GM23338 (cell line): ENCODE measurements around the gene CAMK2N2. TPM values are rescaled to one million over a fixed set of nuclear protein-coding genes. Genes with fewer than 3 reads are reported as not detected.

Experiments
- ATAC-seq: fragments of 200-7000 bp; cut with Tn5 transposase; 3 replicates; pipeline ENCODE4 v1.9.1; 2020
- DNase-seq: peaks from one replicate; pipeline ENCODE4 v3.0.0-alpha.2; 2015; ENCODE audit warnings: low spot score
- H2AFZ ChIP-seq: fragments of 200-600 bp; sonication (generic); 2 replicates; pipeline ENCODE4 v1.8.0; 2016; ENCODE audit warnings: antibody characterized with exemption, mild to moderate bottlenecking, moderate library complexity
- H3F3A ChIP-seq: fragments of 200-600 bp; sonication (generic); replicated peaks from 2 replicates; pipeline ENCODE4 v1.8.0; 2017; ENCODE audit warnings: antibody characterized with exemption, mixed run types, low read depth
- H3K27ac ChIP-seq: fragments of 200-600 bp; sonication (generic); 2 replicates; pipeline ENCODE4 v1.6.1; 2016; ENCODE audit warnings: low read depth
- H3K27me3 ChIP-seq: fragments of 200-600 bp; sonication (generic); 2 replicates; pipeline ENCODE4 v1.8.0; 2016; ENCODE audit warnings: mild to moderate bottlenecking, mixed run types, moderate library complexity; ENCODE audit not compliant: insufficient read depth
- H3K36me3 ChIP-seq: fragments of 200-600 bp; sonication (generic); 2 replicates; pipeline ENCODE4 v1.8.0; 2016; ENCODE audit warnings: mild to moderate bottlenecking; ENCODE audit not compliant: insufficient read depth
- H3K4me1 ChIP-seq: fragments of 200-600 bp; sonication (generic); 2 replicates; pipeline ENCODE4 v1.8.0; 2016; ENCODE audit warnings: mild to moderate bottlenecking, moderate library complexity; ENCODE audit not compliant: insufficient read depth
- H3K4me2 ChIP-seq: fragments of 200-600 bp; sonication (generic); 2 replicates; pipeline ENCODE4 v1.7.1; 2017; ENCODE audit warnings: mixed run types
- H3K4me3 ChIP-seq: fragments of 200-600 bp; sonication (generic); 2 replicates; pipeline ENCODE4 v1.6.1; 2016; ENCODE audit warnings: mixed run types
- H3K79me2 ChIP-seq: fragments of 200-600 bp; sonication (generic); replicated peaks from 2 replicates; pipeline ENCODE4 v1.8.0; 2017; ENCODE audit warnings: mild to moderate bottlenecking; ENCODE audit not compliant: insufficient read depth
- H3K9me2 ChIP-seq: fragments of 200-600 bp; sonication (generic); 2 replicates; pipeline ENCODE4 v1.8.0; 2017; ENCODE audit not compliant: insufficient read depth
- H4K20me1 ChIP-seq: fragments of 200-600 bp; sonication (generic); replicated peaks from 2 replicates; pipeline ENCODE4 v1.8.0; 2017; ENCODE audit warnings: mild to moderate bottlenecking; ENCODE audit not compliant: insufficient read depth
- H3K27ac Mint-ChIP-seq: 2 replicates; pipeline ENCODE4 v1.8.0; 2020; ENCODE audit warnings: inconsistent platforms, mild to moderate bottlenecking, moderate library complexity, mixed read lengths
- H3K27me3 Mint-ChIP-seq: 3 replicates; pipeline ENCODE4 v1.8.0; 2022; ENCODE audit warnings: low read depth, mild to moderate bottlenecking, moderate library complexity, mixed read lengths, inconsistent platforms; ENCODE audit not compliant: insufficient read depth, poor library complexity
- H3K36me3 Mint-ChIP-seq: 3 replicates; pipeline ENCODE4 v1.8.0; 2021; ENCODE audit warnings: low read depth, mild to moderate bottlenecking, inconsistent platforms, moderate library complexity, mixed read lengths
- H3K4me1 Mint-ChIP-seq: 3 replicates; pipeline ENCODE4 v1.8.0; 2020; ENCODE audit warnings: mild to moderate bottlenecking, inconsistent platforms, mixed read lengths
- H3K4me3 Mint-ChIP-seq: 3 replicates; pipeline ENCODE4 v1.8.0; 2021; ENCODE audit warnings: moderate library complexity, mild to moderate bottlenecking, inconsistent platforms, mixed read lengths
- H3K9me3 Mint-ChIP-seq: 3 replicates; pipeline ENCODE4 v1.8.0; 2020; ENCODE audit warnings: moderate library complexity, mild to moderate bottlenecking, inconsistent platforms, mixed read lengths
- CREB1 ChIP-seq: fragments of 250-450 bp; sonication (Bioruptor Pico); IDR thresholded peaks from 2 replicates; pipeline ENCODE4 v1.5.0; 2020; ENCODE audit warnings: low read depth, mild to moderate bottlenecking, moderate library complexity
- EZH2 ChIP-seq: fragments of 200-600 bp; sonication (generic); IDR thresholded peaks from one replicate; pipeline ENCODE4 v1.8.0; 2017; ENCODE audit warnings: antibody characterized with exemption, mild to moderate bottlenecking, low read depth; ENCODE audit not compliant: unreplicated experiment
- EZH2phosphoT487 ChIP-seq: fragments of 200-600 bp; sonication (generic); IDR thresholded peaks from one replicate; pipeline ENCODE4 v1.8.1; 2018; ENCODE audit warnings: antibody characterized with exemption; ENCODE audit not compliant: unreplicated experiment
- JUNB ChIP-seq: IDR thresholded peaks from one replicate; pipeline ENCODE4 v1.6.1; 2016; ENCODE audit warnings: antibody characterized with exemption; ENCODE audit not compliant: unreplicated experiment
- NANOG ChIP-seq: IDR thresholded peaks from 2 replicates; pipeline ENCODE4 v1.6.1; 2016; ENCODE audit warnings: antibody characterized with exemption, borderline replicate concordance
- POLR2AphosphoS5 ChIP-seq: IDR thresholded peaks from 2 replicates; pipeline ENCODE4 v1.6.1; 2016; ENCODE audit warnings: antibody characterized with exemption, low read depth
- STAT1 ChIP-seq: IDR thresholded peaks from one replicate; pipeline ENCODE4 v1.6.1; 2016; ENCODE audit warnings: antibody characterized with exemption; ENCODE audit not compliant: unreplicated experiment
- ZNF331 ChIP-seq: fragments of 250-450 bp; sonication (Bioruptor Pico); IDR thresholded peaks from 2 replicates; pipeline ENCODE4 v1.5.0; 2020; ENCODE audit warnings: low read depth, mild to moderate bottlenecking, moderate library complexity
- ZNF462 ChIP-seq: fragments of 250-450 bp; sonication (Bioruptor Pico); IDR thresholded peaks from 2 replicates; pipeline ENCODE4 v1.5.0; 2020; ENCODE audit warnings: mild to moderate bottlenecking, moderate library complexity
- polyA plus RNA-seq: library from polyadenylated mRNA; unstranded; fragments of >200 nt; fragmentation: Nextera tagmentation; extraction: Ambion mirVana; gene quantifications from 2 replicates; pipeline ENCODE4 v1.2.1, GENCODE V29; 2016
- total RNA-seq: library from RNA; depleted of rRNA; stranded (reverse); fragments of >200 nt; shearing (Covaris generic); gene quantifications from 2 replicates; pipeline ENCODE4 v1.2.3, GENCODE V29; 2014
- TF ChIP-seq, protein P1 (sequence below), 2 experiments: fragments of 200-600 bp in 1 of 2; sonication (generic) in 1 of 2; conservative IDR thresholded peaks; 2 replicates each; pipeline versions ENCODE4 v1.5.1 to v1.6.1; 2016 to 2017; ENCODE audit warnings: antibody characterized with exemption in 2 of 2, low read depth in 2 of 2, mild to moderate bottlenecking in 2 of 2, moderate library complexity in 1 of 2

CAMK2N2 gene
- total and polyA plus RNA-seq, 2 experiments from 2014 or later: 0.32 to 1.3 TPM

DNA sequence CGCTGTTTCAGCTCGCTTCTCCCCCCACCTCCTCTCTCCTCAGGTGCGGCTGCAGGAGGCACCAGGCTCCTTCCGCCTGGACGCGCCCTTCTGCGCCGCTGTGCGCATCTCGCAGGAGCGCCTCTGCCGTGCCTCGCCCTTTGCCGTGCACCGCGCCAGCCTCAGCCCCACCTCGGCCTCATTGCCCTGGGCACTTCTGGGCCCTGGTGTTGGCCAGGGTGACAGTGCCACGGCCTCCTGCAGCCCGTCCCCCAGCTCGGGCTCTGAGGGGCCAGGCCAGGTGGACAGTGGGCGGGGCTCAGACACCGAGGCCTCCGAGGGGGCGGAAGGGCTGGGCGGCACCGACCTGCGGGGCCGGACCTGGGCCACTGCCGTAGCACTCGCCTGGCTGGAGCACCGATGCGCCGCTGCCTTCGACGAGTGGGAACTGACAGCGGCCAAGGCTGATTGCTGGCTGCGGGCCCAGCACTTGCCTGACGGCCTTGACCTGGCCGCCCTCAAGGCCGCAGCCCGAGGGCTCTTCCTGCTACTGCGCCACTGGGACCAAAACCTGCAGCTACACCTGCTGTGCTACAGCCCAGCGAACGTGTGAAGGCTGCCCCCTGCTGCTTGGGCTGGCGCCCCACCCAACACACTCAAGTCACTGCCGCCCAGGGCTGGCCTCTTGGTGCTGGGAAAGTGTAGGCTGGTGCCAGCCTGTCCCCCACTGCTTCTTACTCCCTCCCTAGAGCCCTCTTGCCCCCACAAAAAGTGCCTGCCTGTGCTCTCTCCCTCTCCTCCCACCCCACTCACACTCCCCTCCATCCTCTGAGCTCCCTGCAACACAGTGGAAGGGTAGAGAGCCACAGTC, 19.7 kb downstream of the CAMK2N2 start (continued):
- TF ChIP-seq, protein P1, sequence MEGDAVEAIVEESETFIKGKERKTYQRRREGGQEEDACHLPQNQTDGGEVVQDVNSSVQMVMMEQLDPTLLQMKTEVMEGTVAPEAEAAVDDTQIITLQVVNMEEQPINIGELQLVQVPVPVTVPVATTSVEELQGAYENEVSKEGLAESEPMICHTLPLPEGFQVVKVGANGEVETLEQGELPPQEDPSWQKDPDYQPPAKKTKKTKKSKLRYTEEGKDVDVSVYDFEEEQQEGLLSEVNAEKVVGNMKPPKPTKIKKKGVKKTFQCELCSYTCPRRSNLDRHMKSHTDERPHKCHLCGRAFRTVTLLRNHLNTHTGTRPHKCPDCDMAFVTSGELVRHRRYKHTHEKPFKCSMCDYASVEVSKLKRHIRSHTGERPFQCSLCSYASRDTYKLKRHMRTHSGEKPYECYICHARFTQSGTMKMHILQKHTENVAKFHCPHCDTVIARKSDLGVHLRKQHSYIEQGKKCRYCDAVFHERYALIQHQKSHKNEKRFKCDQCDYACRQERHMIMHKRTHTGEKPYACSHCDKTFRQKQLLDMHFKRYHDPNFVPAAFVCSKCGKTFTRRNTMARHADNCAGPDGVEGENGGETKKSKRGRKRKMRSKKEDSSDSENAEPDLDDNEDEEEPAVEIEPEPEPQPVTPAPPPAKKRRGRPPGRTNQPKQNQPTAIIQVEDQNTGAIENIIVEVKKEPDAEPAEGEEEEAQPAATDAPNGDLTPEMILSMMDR (conservative IDR thresholded peaks at IDR 0.05; ENCODE audit: low read depth in 2 of 2): peak; percentile 36 to 73; a peak in 3 of 4 replicates
- TF ChIP-seq ZNF331 (CRISPR knock-in tag) (no peak), POLR2AphosphoS5 (peak; percentile 49)

DNA sequence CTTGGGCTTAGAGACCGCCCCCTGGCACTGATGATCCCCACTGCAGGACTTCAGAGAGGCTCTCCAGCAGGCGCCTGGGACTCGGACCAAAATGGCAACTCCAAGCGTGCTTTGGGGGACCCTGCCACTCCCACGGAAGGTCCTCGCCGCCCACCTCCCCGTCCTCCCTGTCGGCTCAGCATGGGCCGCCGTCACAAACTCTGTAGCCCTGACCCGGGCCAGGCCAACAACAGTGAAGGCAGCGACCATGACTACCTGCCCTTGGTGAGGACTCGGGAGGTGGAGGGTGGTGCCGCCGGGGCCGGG, 20.3 kb downstream of the CAMK2N2 start:
- Histone ChIP-seq H4K20me1 (peaks cover 15% of the 10 kb centered on the region), H3K4me1 (no peaks in the 10 kb centered on the region), H3K36me3 (peaks cover 3% of the 10 kb centered on the region; the same call in 1 of the 2 replicates), H3K79me2 (0 out of 2 replicates have a peak, but pooled peaks cover 2% of the 10 kb centered on the region), H3F3A (no peaks in the 10 kb centered on the region), H3K4me2 (peak overlapping the region; percentile 84), H2AFZ (no peak overlapping the region), H3K27ac (no peak overlapping the region), H3K27me3 (peaks cover 11% of the 10 kb centered on the region), H3K4me3 (peak overlapping the region; percentile 62), H3K9me2 (no peaks in the 10 kb centered on the region)
- DNase-seq: no peak
- Mint-ChIP-seq H3K27me3 (peaks cover 9% of the 10 kb centered on the region), H3K36me3 (peaks cover 39% of the 10 kb centered on the region), H3K27ac (no peak overlapping the region), H3K9me3 (no peaks in the 10 kb centered on the region), H3K4me1 (peaks cover 10% of the 10 kb centered on the region), H3K4me3 (peak overlapping the region; percentile 49; the same call in 2 of the 3 replicates)
- ATAC-seq: peak; percentile 17
- TF ChIP-seq, protein P1 (conservative IDR thresholded peaks at IDR 0.05; ENCODE audit: low read depth in 2 of 2): no peak
- no peak for TF ChIP-seq CREB1
- TF ChIP-seq EZH2phosphoT487: no peak
- TF ChIP-seq EZH2: no peak
- TF ChIP-seq NANOG: no peak
- no peak for TF ChIP-seq JUNB
- no peak for TF ChIP-seq POLR2AphosphoS5
- no peak for TF ChIP-seq ZNF462 (CRISPR knock-in tag)
- TF ChIP-seq STAT1: no peak
- TF ChIP-seq ZNF331 (CRISPR knock-in tag): no peak
